WTC11 (cell line): Measurements from ENCODE around the gene GABBR2. TPM values are rescaled to one million over a fixed set of nuclear protein-coding genes. Genes with fewer than 3 reads are reported as not detected.
A peak's percentile ranks its signal among the peaks of the same experiment; 100 is the strongest.

Experiments
- ATAC-seq: fragments of 200-7000 bp; cut with Tn5 transposase; 2 replicates; pipeline ENCODE4 v1.10.0; 2021; ENCODE audit warnings: mild to moderate bottlenecking, moderate library complexity
- CTCF ChIA-PET: fragments of 300-600 bp; sonication (Branson Sonifier 250); formaldehyde crosslinking; loops from one replicate; lab custom pipeline; 2021; ENCODE audit warnings: antibody characterized with exemption; lab: Charles Lee
- POLR2A ChIA-PET: fragments of 350-600 bp; sonication (Branson Sonifier 250); formaldehyde crosslinking; loops from one replicate; lab custom pipeline; 2021; ENCODE audit warnings: antibody characterized with exemption; lab: Charles Lee
- DNase-seq: peaks from one replicate; pipeline ENCODE4 v3.0.0; 2021; ENCODE audit warnings: low spot score
- H3K27ac Mint-ChIP-seq: 2 replicates; pipeline ENCODE4 v1.8.0; 2021; ENCODE audit warnings: mixed read lengths
- H3K27me3 Mint-ChIP-seq: 2 replicates; pipeline ENCODE4 v1.8.0; 2021; ENCODE audit warnings: low read depth, mild to moderate bottlenecking, moderate library complexity, mixed read lengths
- H3K36me3 Mint-ChIP-seq: 2 replicates; pipeline ENCODE4 v1.8.0; 2021; ENCODE audit warnings: mixed read lengths
- H3K4me1 Mint-ChIP-seq: 2 replicates; pipeline ENCODE4 v1.8.0; 2022; ENCODE audit warnings: mixed read lengths
- H3K4me3 Mint-ChIP-seq: 2 replicates; pipeline ENCODE4 v1.8.0; 2021; ENCODE audit warnings: mild to moderate bottlenecking, moderate library complexity, mixed read lengths
- H3K9me3 Mint-ChIP-seq: 2 replicates; pipeline ENCODE4 v1.8.0; 2021; ENCODE audit warnings: mixed read lengths
- CBFB ChIP-seq: sonication (generic); formaldehyde crosslinking; IDR thresholded peaks from 2 replicates; pipeline ENCODE4 v1.8.1; 2022; ENCODE audit warnings: mild to moderate bottlenecking, low read depth, missing genetic modification reagents
- GTF2I ChIP-seq: fragments of 250-450 bp; sonication (Bioruptor Pico); conservative IDR thresholded peaks from 2 replicates; pipeline ENCODE4 v1.4.0; 2021; ENCODE audit warnings: mild to moderate bottlenecking
- HMGA2 ChIP-seq: fragments of 250-450 bp; sonication (Bioruptor Pico); IDR thresholded peaks from 2 replicates; pipeline ENCODE4 v1.4.0; 2021; ENCODE audit warnings: mild to moderate bottlenecking, moderate library complexity
- IRF2 ChIP-seq: sonication (generic); formaldehyde crosslinking; IDR thresholded peaks from 2 replicates; pipeline ENCODE4 v1.8.0; 2022; ENCODE audit warnings: low read depth, missing genetic modification reagents, borderline replicate concordance
- JAZF1 ChIP-seq: fragments of 250-450 bp; sonication (Bioruptor Pico); IDR thresholded peaks from 2 replicates; pipeline ENCODE4 v1.9.0; 2021; ENCODE audit warnings: moderate library complexity, mild to moderate bottlenecking, inconsistent platforms
- NFATC4 ChIP-seq: fragments of 250-450 bp; sonication (Bioruptor Pico); IDR thresholded peaks from 2 replicates; pipeline ENCODE4 v1.9.0; 2021; ENCODE audit warnings: mild to moderate bottlenecking
- NR3C1 ChIP-seq: sonication (generic); formaldehyde crosslinking; conservative IDR thresholded peaks from 2 replicates; pipeline ENCODE4 v1.8.1; 2023; ENCODE audit warnings: low read depth, mild to moderate bottlenecking, missing genetic modification reagents
- PRRX2 ChIP-seq: fragments of 250-450 bp; sonication (Bioruptor Pico); IDR thresholded peaks from 2 replicates; pipeline ENCODE4 v1.8.0; 2021; ENCODE audit warnings: mild to moderate bottlenecking
- RORB ChIP-seq: fragments of 250-450 bp; sonication (Bioruptor Pico); IDR thresholded peaks from 2 replicates; pipeline ENCODE4 v1.9.0; 2021; ENCODE audit warnings: mild to moderate bottlenecking
- SMAD3 ChIP-seq: sonication (generic); formaldehyde crosslinking; IDR thresholded peaks from 2 replicates; pipeline ENCODE4 v1.8.0; 2022; ENCODE audit warnings: missing genetic modification reagents, mild to moderate bottlenecking, borderline replicate concordance
- TP53 ChIP-seq: sonication (generic); formaldehyde crosslinking; IDR thresholded peaks from 2 replicates; pipeline ENCODE4 v1.8.1; 2023; ENCODE audit warnings: mild to moderate bottlenecking, missing genetic modification reagents
- ZBTB21 ChIP-seq: sonication (generic); formaldehyde crosslinking; IDR thresholded peaks from 2 replicates; pipeline ENCODE4 v1.8.1; 2023; ENCODE audit warnings: mild to moderate bottlenecking, missing genetic modification reagents, borderline replicate concordance
- ZNF232 ChIP-seq: sonication (generic); formaldehyde crosslinking; IDR thresholded peaks from 2 replicates; pipeline ENCODE4 v1.8.0; 2022; ENCODE audit warnings: mild to moderate bottlenecking, missing genetic modification reagents
- ZNF263 ChIP-seq: sonication (generic); formaldehyde crosslinking; IDR thresholded peaks from 2 replicates; pipeline ENCODE4 v1.8.1; 2022; ENCODE audit warnings: low read depth, mild to moderate bottlenecking, moderate library complexity, missing genetic modification reagents
- ZNF317 ChIP-seq: sonication (generic); formaldehyde crosslinking; IDR thresholded peaks from 2 replicates; pipeline ENCODE4 v1.8.1; 2023; ENCODE audit warnings: low read depth, mild to moderate bottlenecking, moderate library complexity, missing genetic modification reagents, borderline replicate concordance
- ZNF416 ChIP-seq: fragments of 250-450 bp; sonication (Bioruptor Pico); IDR thresholded peaks from 2 replicates; pipeline ENCODE4 v1.9.0; 2021; ENCODE audit warnings: mild to moderate bottlenecking, inconsistent platforms
- ZNF423 ChIP-seq: fragments of 250-450 bp; sonication (Bioruptor Pico); IDR thresholded peaks from 2 replicates; pipeline ENCODE4 v2.1.2; 2022; ENCODE audit warnings: mild to moderate bottlenecking, moderate library complexity
- ZNF671 ChIP-seq: fragments of 250-450 bp; sonication (Bioruptor Pico); IDR thresholded peaks from 2 replicates; pipeline ENCODE4 v1.8.0; 2021; ENCODE audit warnings: mild to moderate bottlenecking
- total RNA-seq: library from RNA; stranded (reverse); gene quantifications from 3 replicates; pipeline ENCODE4 v1.2.3, GENCODE V29; 2021
- TF ChIP-seq, protein P1 (sequence below): fragments of 250-450 bp; sonication (Bioruptor Pico); IDR thresholded peaks from 2 replicates; pipeline ENCODE4 v1.9.0; 2021; ENCODE audit warnings: mild to moderate bottlenecking
- TF ChIP-seq, protein P2 (sequence below): sonication (generic); formaldehyde crosslinking; IDR thresholded peaks from 2 replicates; pipeline ENCODE4 v1.8.0; 2022; ENCODE audit warnings: missing genetic modification reagents
- TF ChIP-seq, protein P3 (sequence below): sonication (generic); formaldehyde crosslinking; IDR thresholded peaks from 2 replicates; pipeline ENCODE4 v1.8.0; 2022; ENCODE audit warnings: mild to moderate bottlenecking, missing genetic modification reagents

The GABBR2 gene
- total RNA-seq, 1 experiment from 2014 or later = 0.92 TPM

DNA sequence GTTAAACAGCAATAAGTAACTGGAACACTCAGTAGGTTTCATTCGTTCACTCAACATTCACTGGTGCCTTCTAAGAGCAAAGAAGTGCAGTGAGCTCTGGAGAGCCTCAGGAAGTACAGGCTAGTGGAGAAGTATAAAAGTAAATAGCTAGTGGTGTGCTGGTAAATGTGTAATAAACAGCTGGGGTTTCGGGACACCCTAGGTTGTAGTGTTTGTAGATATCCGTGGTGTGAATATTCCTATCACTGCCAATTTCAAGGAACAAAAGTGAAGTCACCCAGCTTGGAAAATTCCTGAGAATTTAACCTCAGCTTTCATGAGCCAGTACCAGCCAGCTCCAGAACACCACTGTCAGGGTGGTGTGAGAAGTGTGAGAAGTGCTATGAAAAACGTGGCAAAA, 75.9 kb downstream of the GABBR2 start:
- CTCF ChIA-PET = no interaction called here
- no peak for DNase-seq
- TF ChIP-seq, protein P1, sequence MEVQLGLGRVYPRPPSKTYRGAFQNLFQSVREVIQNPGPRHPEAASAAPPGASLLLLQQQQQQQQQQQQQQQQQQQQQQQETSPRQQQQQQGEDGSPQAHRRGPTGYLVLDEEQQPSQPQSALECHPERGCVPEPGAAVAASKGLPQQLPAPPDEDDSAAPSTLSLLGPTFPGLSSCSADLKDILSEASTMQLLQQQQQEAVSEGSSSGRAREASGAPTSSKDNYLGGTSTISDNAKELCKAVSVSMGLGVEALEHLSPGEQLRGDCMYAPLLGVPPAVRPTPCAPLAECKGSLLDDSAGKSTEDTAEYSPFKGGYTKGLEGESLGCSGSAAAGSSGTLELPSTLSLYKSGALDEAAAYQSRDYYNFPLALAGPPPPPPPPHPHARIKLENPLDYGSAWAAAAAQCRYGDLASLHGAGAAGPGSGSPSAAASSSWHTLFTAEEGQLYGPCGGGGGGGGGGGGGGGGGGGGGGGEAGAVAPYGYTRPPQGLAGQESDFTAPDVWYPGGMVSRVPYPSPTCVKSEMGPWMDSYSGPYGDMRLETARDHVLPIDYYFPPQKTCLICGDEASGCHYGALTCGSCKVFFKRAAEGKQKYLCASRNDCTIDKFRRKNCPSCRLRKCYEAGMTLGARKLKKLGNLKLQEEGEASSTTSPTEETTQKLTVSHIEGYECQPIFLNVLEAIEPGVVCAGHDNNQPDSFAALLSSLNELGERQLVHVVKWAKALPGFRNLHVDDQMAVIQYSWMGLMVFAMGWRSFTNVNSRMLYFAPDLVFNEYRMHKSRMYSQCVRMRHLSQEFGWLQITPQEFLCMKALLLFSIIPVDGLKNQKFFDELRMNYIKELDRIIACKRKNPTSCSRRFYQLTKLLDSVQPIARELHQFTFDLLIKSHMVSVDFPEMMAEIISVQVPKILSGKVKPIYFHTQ = no peak
- no peak for TF ChIP-seq IRF2
- H3K36me3 Mint-ChIP-seq = peaks cover 2% of the 10 kb centered on the region
- ATAC-seq = no peak
- H3K27me3 Mint-ChIP-seq = no peaks in the 10 kb centered on the region
- H3K9me3 Mint-ChIP-seq = peaks cover 12% of the 10 kb centered on the region
- H3K4me3 Mint-ChIP-seq = no peak overlapping the region
- no peaks in the 10 kb centered on the region for H3K4me1 Mint-ChIP-seq
- H3K27ac Mint-ChIP-seq = no peak overlapping the region
- POLR2A ChIA-PET = no interaction called here

DNA sequence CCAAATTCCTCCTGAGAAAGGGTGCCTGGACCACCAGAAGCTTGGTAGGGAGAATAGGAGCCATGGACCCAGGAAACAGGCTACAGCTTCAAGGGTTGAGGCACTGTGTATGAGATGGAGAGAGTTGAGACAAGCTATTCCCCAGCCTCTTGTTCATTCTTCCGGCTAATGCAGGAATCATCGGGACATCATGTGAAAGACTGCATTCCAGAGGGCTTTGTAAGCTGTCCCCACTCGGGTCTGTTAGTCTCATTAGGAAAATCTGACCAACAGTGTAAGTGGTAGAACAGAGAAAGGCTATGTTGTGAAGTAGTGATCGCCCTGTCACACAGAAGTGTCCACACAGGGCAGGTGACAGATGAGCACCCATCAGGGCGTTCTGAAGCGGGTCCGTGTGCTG, 81.4 kb downstream of the GABBR2 start:
- DNase-seq = no peak
- Mint-ChIP-seq H3K27me3 (no peaks in the 10 kb centered on the region), H3K27ac (no peak overlapping the region), H3K4me1 (peaks cover 8% of the 10 kb centered on the region)
- ChIA-PET POLR2A (no interaction called here), CTCF (interaction anchor here (1.0 to 2.1 kb wide), 3 partner anchors 16 to 148 kb away, joined by 4 read pairs; no protein-coding TSS in a partner anchor)
- TF ChIP-seq SMAD3 (no peak), ZNF317 (CRISPR knock-in tag) (no peak), ZNF232 (CRISPR knock-in tag) (no peak), JAZF1 (no peak), HMGA2 (CRISPR knock-in tag) (no peak), ZNF263 (CRISPR knock-in tag) (no peak)
- TF ChIP-seq, protein P2, sequence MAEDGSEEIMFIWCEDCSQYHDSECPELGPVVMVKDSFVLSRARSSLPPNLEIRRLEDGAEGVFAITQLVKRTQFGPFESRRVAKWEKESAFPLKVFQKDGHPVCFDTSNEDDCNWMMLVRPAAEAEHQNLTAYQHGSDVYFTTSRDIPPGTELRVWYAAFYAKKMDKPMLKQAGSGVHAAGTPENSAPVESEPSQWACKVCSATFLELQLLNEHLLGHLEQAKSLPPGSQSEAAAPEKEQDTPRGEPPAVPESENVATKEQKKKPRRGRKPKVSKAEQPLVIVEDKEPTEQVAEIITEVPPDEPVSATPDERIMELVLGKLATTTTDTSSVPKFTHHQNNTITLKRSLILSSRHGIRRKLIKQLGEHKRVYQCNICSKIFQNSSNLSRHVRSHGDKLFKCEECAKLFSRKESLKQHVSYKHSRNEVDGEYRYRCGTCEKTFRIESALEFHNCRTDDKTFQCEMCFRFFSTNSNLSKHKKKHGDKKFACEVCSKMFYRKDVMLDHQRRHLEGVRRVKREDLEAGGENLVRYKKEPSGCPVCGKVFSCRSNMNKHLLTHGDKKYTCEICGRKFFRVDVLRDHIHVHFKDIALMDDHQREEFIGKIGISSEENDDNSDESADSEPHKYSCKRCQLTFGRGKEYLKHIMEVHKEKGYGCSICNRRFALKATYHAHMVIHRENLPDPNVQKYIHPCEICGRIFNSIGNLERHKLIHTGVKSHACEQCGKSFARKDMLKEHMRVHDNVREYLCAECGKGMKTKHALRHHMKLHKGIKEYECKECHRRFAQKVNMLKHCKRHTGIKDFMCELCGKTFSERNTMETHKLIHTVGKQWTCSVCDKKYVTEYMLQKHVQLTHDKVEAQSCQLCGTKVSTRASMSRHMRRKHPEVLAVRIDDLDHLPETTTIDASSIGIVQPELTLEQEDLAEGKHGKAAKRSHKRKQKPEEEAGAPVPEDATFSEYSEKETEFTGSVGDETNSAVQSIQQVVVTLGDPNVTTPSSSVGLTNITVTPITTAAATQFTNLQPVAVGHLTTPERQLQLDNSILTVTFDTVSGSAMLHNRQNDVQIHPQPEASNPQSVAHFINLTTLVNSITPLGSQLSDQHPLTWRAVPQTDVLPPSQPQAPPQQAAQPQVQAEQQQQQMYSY (CRISPR knock-in tag) = no peak
- TF ChIP-seq, all 79 proteins: peak for 0
- ATAC-seq = no peak
- H3K9me3 Mint-ChIP-seq = peaks cover 5% of the 10 kb centered on the region
- no peak overlapping the region for H3K4me3 Mint-ChIP-seq
- H3K36me3 Mint-ChIP-seq = no peaks in the 10 kb centered on the region

DNA sequence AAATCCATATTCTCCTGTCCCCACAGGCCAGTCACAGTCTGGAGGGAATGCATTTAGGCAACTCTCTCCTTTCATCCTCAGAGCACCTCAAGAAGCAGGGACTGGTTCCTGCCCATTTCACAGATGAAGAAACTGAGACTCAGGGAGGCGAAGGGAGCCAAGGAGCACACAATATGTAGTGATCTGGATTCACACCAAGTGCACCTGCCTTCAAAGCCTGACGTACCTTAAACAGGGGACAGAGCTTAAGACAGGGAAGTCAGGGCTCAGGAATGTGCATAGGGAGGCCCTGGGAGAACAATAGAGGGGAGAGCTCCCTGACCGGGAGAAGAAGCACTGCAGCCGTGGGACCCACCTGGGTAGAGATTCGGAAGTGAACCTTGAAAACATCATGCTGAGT, 83.0 kb downstream of the GABBR2 start:
- ChIA-PET CTCF (interaction anchor here (0.6 to 1.4 kb wide), 4 partner anchors 17 to 1010 kb away, joined by 3 to 6 read pairs (median 4); no protein-coding TSS in a partner anchor), POLR2A (no interaction called here)
- H3K4me1 Mint-ChIP-seq = peaks cover 8% of the 10 kb centered on the region
- no peaks in the 10 kb centered on the region for H3K36me3 Mint-ChIP-seq
- no peak for TF ChIP-seq ZNF423 (CRISPR knock-in tag)
- TF ChIP-seq GTF2I (CRISPR knock-in tag) = peak; percentile 92
- TF ChIP-seq CBFB (CRISPR knock-in tag) = no peak
- no peak for TF ChIP-seq TP53 (CRISPR knock-in tag)
- TF ChIP-seq ZNF671 (CRISPR knock-in tag) = no peak
- DNase-seq = peak; percentile 36
- no peaks in the 10 kb centered on the region for H3K27me3 Mint-ChIP-seq
- H3K9me3 Mint-ChIP-seq = peaks cover 5% of the 10 kb centered on the region
- H3K27ac Mint-ChIP-seq = no peak overlapping the region
- H3K4me3 Mint-ChIP-seq = no peak overlapping the region
- peak; percentile 93 for ATAC-seq

DNA sequence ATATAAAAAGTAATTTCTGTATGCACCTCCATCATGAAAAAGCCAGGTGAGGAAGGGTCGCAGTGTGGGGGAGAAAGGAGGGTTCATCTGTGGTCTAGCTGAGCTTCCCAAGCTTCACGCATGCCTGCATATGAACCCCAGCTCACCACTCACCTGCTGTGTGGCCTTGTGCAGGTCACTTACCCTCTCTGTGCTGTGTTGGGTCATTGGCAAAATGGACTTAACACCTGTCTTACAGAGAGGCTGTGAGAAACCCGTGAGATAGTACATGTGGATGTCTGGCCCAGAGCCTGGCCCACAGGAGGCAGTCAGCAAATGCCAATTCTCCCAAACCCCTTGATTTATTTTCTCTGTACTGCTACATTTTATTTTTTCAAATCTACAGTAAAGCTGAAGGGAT, 88.9 kb downstream of the GABBR2 start:
- H3K9me3 Mint-ChIP-seq = peaks cover 5% of the 10 kb centered on the region
- CTCF ChIA-PET = interaction anchor here (1.9 kb wide), 1 partner anchor 83 kb away, joined by 7 read pairs; no protein-coding TSS in a partner anchor
- H3K4me1 Mint-ChIP-seq = no peaks in the 10 kb centered on the region; the same call in 1 of the 2 replicates
- DNase-seq (no peak), ATAC-seq (no peak)
- H3K27me3 Mint-ChIP-seq = no peaks in the 10 kb centered on the region
- H3K36me3 Mint-ChIP-seq = no peaks in the 10 kb centered on the region
- H3K27ac Mint-ChIP-seq = no peak overlapping the region
- POLR2A ChIA-PET = no interaction called here
- no peak overlapping the region for H3K4me3 Mint-ChIP-seq
- TF ChIP-seq NR3C1 (no peak), RORB (CRISPR knock-in tag) (no peak), NFATC4 (CRISPR knock-in tag) (no peak), PRRX2 (CRISPR knock-in tag) (no peak), ZNF416 (CRISPR knock-in tag) (no peak), ZBTB21 (no peak)
- TF ChIP-seq, protein P3, sequence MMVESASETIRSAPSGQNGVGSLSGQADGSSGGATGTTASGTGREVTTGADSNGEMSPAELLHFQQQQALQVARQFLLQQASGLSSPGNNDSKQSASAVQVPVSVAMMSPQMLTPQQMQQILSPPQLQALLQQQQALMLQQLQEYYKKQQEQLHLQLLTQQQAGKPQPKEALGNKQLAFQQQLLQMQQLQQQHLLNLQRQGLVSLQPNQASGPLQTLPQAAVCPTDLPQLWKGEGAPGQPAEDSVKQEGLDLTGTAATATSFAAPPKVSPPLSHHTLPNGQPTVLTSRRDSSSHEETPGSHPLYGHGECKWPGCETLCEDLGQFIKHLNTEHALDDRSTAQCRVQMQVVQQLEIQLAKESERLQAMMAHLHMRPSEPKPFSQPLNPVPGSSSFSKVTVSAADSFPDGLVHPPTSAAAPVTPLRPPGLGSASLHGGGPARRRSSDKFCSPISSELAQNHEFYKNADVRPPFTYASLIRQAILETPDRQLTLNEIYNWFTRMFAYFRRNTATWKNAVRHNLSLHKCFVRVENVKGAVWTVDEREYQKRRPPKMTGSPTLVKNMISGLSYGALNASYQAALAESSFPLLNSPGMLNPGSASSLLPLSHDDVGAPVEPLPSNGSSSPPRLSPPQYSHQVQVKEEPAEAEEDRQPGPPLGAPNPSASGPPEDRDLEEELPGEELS (CRISPR knock-in tag) = no peak
- TF ChIP-seq, protein P1 = no peak
